Muscle layer of duodenum (tissue), 2 donors: ENCODE results near the gene RNF112.

Experiments used
- H3K27ac ChIP-seq: one replicate; pipeline ENCODE4 v1.7.0; 2013; ENCODE audit warnings: mild to moderate bottlenecking, low read length
- H3K27me3 ChIP-seq: one replicate; pipeline ENCODE4 v1.7.0; 2013; ENCODE audit warnings: low read depth, mild to moderate bottlenecking, control low read depth, low read length
- H3K36me3 ChIP-seq, 2 donors: one replicate each; pipeline ENCODE4 v1.7.0; 2013; ENCODE audit warnings: low read length in 2 of 2, control low read depth in 1 of 2, mild to moderate bottlenecking in 1 of 2; ENCODE audit not compliant: insufficient read depth in 2 of 2, control insufficient read depth in 1 of 2
- H3K4me1 ChIP-seq, 2 donors: one replicate each; pipeline ENCODE4 v1.7.0; 2013; ENCODE audit warnings: low read length in 2 of 2, mild to moderate bottlenecking in 2 of 2, control low read depth in 1 of 2, moderate library complexity in 1 of 2; ENCODE audit not compliant: insufficient read depth in 2 of 2, control insufficient read depth in 1 of 2
- H3K4me3 ChIP-seq, 2 donors: one replicate each; pipeline ENCODE4 v1.7.0; 2013; ENCODE audit warnings: low read length in 2 of 2, low read depth in 1 of 2, mild to moderate bottlenecking in 1 of 2
- H3K9me3 ChIP-seq, 2 donors: one replicate each; pipeline ENCODE4 v1.7.0; 2013; ENCODE audit warnings: low read length in 2 of 2, control low read depth in 1 of 2, mild to moderate bottlenecking in 1 of 2; ENCODE audit not compliant: control insufficient read depth in 1 of 2
- donor health status: healthy.

RNF112 gene

GRCh38 chr17:19377602-19378415 is 33.2 kb upstream of the RNF112 start:
- no peaks in the 10 kb centered on the region for H3K9me3 ChIP-seq
- peaks cover 16 to 34% of the 10 kb centered on the region in 2 donors for H3K36me3 ChIP-seq
- H3K27ac ChIP-seq: peak overlapping the region; percentile 96
- peaks cover 4 to 18% of the 10 kb centered on the region in 2 donors for H3K4me1 ChIP-seq
- H3K27me3 ChIP-seq: no peaks in the 10 kb centered on the region
- peak overlapping the region; percentile 81 to 88 for H3K4me3 ChIP-seq

DNA sequence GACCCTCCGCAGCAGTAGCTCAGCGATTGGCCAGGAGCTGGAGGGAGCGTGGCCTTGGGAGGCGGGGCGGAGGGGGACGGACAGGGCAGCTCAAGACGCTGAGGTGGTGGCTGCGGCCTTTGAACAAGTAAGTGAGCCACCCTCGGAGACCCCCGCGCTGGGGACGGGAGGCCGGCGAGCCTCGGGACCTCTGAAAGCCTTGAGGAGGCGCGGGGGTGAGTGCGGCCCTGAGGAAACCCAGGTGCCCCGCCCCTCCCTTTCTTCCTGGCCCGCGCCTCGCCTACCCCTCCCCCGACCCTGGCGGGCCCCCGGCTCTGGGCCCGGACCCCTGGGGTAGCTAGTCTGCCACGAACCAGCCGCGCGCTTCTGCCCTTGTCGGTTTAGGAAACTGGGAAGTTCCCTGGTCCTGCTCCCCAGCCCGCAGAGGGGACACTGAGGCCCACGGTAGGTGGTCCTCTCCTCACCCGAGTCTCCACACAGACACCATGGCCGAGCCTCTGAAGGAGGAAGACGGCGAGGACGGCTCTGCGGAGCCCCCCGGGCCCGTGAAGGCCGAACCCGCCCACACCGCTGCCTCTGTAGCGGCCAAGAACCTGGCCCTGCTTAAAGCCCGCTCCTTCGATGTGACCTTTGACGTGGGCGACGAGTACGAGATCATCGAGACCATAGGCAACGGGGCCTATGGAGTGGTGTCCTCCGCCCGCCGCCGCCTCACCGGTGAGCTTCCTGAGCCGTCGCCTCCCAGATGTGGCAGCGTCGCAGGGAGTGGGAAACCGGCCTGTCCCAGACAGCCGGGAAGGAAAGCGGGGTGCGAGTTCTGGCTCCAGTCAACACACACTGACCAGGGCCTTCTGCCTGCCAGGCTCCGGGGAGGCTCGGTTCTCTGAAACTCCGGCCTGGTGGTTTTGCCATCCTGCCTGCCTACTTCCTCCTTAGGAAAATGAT is 32.3 kb upstream of the RNF112 start, which contains the start of gene MAPK7:
MAPK7 (plus strand) TSS at position 83 of the 945 bp plus-strand sequence; CDS start at position 486, 403 bp downstream.
- H3K27ac ChIP-seq: peak within 1 kb of the TSS; percentile 96
- H3K27me3 ChIP-seq: no peaks in the 10 kb centered on the region
- H3K9me3 ChIP-seq: no peaks in the 10 kb centered on the region
- peaks cover 6 to 21% of the 10 kb centered on the region in 2 donors for H3K4me1 ChIP-seq
- H3K4me3 ChIP-seq: peak within 1 kb of the TSS; percentile 81 to 88
- peaks cover 23 to 40% of the 10 kb centered on the region in 2 donors for H3K36me3 ChIP-seq

DNA sequence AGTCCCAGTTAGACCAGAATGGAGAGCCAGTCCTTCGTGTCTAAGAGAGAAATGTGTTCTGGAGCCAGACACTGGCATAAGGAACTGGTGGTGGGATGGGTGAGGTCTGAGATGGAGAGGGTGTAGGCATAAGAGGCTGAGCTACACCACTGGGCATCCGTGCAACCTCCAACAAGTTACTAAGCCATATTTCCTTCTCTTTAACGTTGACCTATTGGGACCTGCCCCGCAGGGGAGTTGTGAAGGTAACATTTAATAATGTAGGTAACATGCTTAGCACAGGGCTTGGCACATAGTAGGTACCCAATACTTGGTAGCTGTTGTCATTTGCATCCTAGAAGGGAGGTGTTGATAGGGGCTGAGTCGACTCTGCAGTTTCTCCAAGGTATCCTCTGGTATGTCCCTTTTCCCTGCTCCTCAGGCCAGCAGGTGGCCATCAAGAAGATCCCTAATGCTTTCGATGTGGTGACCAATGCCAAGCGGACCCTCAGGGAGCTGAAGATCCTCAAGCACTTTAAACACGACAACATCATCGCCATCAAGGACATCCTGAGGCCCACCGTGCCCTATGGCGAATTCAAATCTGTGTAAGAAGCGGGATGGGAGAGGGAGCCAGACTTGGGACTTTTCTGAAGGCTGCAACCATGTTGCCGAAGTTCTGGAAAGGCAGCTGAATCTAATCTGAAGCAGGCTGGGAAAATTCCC is 31.5 kb upstream of the RNF112 start:
- H3K4me1 ChIP-seq: peaks cover 13 to 30% of the 10 kb centered on the region in 2 donors
- H3K27me3 ChIP-seq: no peaks in the 10 kb centered on the region
- peaks cover 26 to 48% of the 10 kb centered on the region in 2 donors for H3K36me3 ChIP-seq
- no peaks in the 10 kb centered on the region for H3K9me3 ChIP-seq
- H3K4me3 ChIP-seq: peak overlapping the region; percentile 81 to 83
- peak overlapping the region; percentile 82 for H3K27ac ChIP-seq

DNA sequence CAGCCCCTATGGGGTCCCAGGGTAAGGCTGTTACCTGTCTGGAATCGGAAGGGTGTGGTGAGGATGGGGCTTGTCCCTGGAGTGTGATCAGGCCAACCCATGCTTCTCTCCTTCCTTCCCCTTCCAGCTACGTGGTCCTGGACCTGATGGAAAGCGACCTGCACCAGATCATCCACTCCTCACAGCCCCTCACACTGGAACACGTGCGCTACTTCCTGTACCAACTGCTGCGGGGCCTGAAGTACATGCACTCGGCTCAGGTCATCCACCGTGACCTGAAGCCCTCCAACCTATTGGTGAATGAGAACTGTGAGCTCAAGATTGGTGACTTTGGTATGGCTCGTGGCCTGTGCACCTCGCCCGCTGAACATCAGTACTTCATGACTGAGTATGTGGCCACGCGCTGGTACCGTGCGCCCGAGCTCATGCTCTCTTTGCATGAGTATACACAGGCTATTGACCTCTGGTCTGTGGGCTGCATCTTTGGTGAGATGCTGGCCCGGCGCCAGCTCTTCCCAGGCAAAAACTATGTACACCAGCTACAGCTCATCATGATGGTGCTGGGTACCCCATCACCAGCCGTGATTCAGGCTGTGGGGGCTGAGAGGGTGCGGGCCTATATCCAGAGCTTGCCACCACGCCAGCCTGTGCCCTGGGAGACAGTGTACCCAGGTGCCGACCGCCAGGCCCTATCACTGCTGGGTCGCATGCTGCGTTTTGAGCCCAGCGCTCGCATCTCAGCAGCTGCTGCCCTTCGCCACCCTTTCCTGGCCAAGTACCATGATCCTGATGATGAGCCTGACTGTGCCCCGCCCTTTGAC is 30.3 kb upstream of the RNF112 start:
- Histone ChIP-seq H3K4me3 (no peak overlapping the region), H3K27ac (no peak overlapping the region), H3K27me3 (no peaks in the 10 kb centered on the region), H3K9me3 (no peaks in the 10 kb centered on the region), H3K4me1 (peaks cover 17 to 41% of the 10 kb centered on the region in 2 donors), H3K36me3 (peaks cover 26 to 48% of the 10 kb centered on the region in 2 donors)

DNA sequence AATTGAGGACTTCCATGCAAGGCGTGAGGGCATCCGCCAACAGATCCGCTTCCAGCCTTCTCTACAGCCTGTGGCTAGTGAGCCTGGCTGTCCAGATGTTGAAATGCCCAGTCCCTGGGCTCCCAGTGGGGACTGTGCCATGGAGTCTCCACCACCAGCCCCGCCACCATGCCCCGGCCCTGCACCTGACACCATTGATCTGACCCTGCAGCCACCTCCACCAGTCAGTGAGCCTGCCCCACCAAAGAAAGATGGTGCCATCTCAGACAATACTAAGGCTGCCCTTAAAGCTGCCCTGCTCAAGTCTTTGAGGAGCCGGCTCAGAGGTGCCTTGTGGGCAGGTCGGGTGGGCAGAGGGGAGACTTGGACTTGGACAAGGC is 29.7 kb upstream of the RNF112 start:
- H3K4me3 ChIP-seq: no peak overlapping the region
- H3K4me1 ChIP-seq: peaks cover 19 to 48% of the 10 kb centered on the region in 2 donors
- peaks cover 26 to 48% of the 10 kb centered on the region in 2 donors for H3K36me3 ChIP-seq
- no peak overlapping the region for H3K27ac ChIP-seq
- no peaks in the 10 kb centered on the region for H3K9me3 ChIP-seq
- H3K27me3 ChIP-seq: no peaks in the 10 kb centered on the region

DNA sequence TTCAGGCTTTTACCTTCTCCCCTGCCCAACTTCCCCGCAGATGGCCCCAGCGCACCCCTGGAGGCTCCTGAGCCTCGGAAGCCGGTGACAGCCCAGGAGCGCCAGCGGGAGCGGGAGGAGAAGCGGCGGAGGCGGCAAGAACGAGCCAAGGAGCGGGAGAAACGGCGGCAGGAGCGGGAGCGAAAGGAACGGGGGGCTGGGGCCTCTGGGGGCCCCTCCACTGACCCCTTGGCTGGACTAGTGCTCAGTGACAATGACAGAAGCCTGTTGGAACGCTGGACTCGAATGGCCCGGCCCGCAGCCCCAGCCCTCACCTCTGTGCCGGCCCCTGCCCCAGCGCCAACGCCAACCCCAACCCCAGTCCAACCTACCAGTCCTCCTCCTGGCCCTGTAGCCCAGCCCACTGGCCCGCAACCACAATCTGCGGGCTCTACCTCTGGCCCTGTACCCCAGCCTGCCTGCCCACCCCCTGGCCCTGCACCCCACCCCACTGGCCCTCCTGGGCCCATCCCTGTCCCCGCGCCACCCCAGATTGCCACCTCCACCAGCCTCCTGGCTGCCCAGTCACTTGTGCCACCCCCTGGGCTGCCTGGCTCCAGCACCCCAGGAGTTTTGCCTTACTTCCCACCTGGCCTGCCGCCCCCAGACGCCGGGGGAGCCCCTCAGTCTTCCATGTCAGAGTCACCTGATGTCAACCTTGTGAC is 29.1 kb upstream of the RNF112 start:
- Histone ChIP-seq H3K9me3 (no peaks in the 10 kb centered on the region), H3K27ac (no peak overlapping the region), H3K36me3 (peaks cover 26 to 48% of the 10 kb centered on the region in 2 donors)

DNA sequence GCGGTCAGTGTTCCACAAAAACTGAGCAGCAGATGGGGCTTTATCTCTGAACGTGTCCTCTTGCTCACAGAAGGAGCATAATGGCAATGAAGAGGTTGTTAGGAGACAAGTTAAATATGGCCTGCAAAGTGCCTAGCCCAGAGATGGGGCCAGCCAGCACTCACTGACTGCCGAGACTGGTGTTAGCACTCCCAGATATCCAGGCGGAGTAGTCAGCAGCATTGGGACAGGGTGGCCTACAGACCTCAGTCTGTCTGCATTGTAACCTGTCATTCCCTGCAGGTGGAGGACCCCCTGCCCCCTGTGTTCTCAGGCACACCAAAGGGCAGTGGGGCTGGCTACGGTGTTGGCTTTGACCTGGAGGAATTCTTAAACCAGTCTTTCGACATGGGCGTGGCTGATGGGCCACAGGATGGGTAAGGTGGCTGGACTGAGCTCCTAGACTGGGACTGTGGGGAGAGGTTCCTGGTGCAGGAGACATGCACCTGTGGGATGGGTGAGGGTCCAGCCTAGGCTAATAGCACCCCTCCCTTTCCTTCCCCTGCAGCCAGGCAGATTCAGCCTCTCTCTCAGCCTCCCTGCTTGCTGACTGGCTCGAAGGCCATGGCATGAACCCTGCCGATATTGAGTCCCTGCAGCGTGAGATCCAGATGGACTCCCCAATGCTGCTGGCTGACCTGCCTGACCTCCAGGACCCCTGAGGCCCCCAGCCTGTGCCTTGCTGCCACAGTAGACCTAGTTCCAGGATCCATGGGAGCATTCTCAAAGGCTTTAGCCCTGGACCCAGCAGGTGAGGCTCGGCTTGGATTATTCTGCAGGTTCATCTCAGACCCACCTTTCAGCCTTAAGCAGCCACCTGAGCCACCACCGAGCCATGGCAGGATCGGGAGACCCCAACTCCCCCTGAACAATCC is 28.2 kb upstream of the RNF112 start:
- H3K4me3 ChIP-seq: no peak overlapping the region
- H3K9me3 ChIP-seq: no peaks in the 10 kb centered on the region
- H3K4me1 ChIP-seq: peaks cover 23 to 50% of the 10 kb centered on the region in 2 donors
- peaks cover 26 to 48% of the 10 kb centered on the region in 2 donors for H3K36me3 ChIP-seq
- no peak overlapping the region for H3K27ac ChIP-seq
- no peaks in the 10 kb centered on the region for H3K27me3 ChIP-seq

More for the DNA sequence above, 29.1 kb upstream of the RNF112 start:
- Histone ChIP-seq H3K27me3 (no peaks in the 10 kb centered on the region), H3K4me3 (no peak overlapping the region), H3K4me1 (peaks cover 22 to 49% of the 10 kb centered on the region in 2 donors)

- no peaks in the 10 kb centered on the region for H3K9me3 ChIP-seq
- H3K4me1 ChIP-seq: peaks cover 28 to 60% of the 10 kb centered on the region in 2 donors
- H3K4me3 ChIP-seq: peak overlapping the region in 1 of 2 donors; percentile 58
- no peaks in the 10 kb centered on the region for H3K27me3 ChIP-seq
- H3K27ac ChIP-seq: peak overlapping the region; percentile 31
- peaks cover 26 to 45% of the 10 kb centered on the region in 2 donors for H3K36me3 ChIP-seq
These were observed 27.2 kb upstream of the RNF112 start for GRCh38 chr17:19383681-19384470.
